Measurements from ENCODE around the gene SLC22A3. TPM values are rescaled to one million over a fixed set of nuclear protein-coding genes. Genes with fewer than 3 reads are reported as not detected.

Gene SLC22A3
- total and polyA plus RNA-seq, 3 donors from 2014 or later, result 5.7 to 10.3 (median 6.9) TPM

DNA sequence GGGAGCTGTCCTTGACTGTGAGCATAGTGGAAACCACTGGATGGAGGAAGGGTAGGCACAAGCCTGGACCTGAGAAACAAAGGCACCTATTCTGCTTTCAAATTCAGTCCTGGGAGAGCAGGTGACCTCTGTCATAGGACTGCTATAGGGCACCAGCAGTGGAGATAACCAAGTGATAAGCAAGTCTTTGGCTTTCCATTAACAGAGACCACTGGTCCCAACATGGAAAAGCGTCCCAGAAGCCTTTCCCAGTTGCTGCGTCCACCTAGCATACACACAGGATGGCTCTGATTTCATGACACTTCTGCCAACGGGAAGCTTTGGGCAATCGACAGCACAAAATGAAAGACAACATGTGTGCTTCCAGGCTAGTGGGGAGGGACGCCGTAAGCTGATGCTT lies 8.9 kb downstream of the SLC22A3 start:
- WGBS, 2 donors, result 85 to 93% methylated on average over 6 of the region's 6 CpGs
- Histone ChIP-seq H3K27me3 (no peaks in the 10 kb centered on the region), H3K4me3 (no peak overlapping the region), H3K27ac (no peak overlapping the region), H3K4me1 (peaks cover 16% of the 10 kb centered on the region), H3K36me3 (ENCODE audit: low read depth, missing control alignments) (no peaks in the 10 kb centered on the region), H3K9me3 (no peaks in the 10 kb centered on the region)
- no peak for DNase-seq
- TF ChIP-seq POLR2A (IDR thresholded peaks at IDR 0.05), result no peak
- TF ChIP-seq, protein P1, sequence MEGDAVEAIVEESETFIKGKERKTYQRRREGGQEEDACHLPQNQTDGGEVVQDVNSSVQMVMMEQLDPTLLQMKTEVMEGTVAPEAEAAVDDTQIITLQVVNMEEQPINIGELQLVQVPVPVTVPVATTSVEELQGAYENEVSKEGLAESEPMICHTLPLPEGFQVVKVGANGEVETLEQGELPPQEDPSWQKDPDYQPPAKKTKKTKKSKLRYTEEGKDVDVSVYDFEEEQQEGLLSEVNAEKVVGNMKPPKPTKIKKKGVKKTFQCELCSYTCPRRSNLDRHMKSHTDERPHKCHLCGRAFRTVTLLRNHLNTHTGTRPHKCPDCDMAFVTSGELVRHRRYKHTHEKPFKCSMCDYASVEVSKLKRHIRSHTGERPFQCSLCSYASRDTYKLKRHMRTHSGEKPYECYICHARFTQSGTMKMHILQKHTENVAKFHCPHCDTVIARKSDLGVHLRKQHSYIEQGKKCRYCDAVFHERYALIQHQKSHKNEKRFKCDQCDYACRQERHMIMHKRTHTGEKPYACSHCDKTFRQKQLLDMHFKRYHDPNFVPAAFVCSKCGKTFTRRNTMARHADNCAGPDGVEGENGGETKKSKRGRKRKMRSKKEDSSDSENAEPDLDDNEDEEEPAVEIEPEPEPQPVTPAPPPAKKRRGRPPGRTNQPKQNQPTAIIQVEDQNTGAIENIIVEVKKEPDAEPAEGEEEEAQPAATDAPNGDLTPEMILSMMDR (IDR thresholded peaks at IDR 0.05), result no peak
- intact Hi-C loops (cut with DNase I; ENCODE audit: low total_unique reads), result loop anchor here (10.0 kb wide), 1 partner anchor 68 kb away; no protein-coding TSS in a partner anchor

DNA sequence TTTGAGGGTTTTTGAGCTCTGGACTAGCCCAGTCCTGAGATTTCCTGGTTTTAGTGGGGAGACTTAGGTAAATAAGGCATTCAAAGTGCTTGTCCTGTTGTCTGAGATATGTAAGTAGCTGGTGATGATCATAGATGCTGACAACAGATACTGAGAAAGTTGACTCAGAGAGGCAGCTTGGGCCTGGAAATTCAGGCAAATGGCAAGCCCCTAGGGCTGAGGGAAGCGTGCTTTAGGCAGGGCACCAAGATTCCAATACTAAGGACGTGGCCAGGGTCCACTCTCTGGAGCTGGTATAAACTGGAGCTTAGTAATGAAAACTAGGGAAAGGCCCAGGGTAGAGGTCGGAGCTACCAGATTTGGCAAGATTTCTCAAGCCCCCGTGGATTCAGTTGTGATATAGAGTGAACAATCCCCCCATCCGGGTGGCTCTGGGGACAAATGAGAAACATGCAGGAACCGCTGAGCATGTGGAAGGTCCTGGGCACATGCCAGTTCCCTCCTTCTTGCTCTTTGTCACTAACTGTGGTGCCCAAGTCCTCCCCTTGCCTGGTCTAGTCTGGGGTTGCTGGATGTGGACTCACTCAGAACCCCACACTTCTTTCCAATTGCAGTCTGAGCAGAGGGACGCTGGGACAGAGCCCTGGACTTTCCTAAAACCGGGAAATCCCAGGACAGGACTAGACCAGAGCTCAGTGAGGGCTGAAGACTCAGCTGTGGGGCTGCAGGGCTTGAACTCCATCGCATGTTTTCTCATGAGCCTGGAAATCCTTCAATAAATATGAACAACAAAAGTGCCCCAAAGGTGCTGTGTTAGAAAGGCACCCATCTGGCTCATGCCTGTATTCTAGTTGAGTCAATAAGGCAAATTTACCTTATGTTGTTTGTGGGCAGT lies 10.3 kb downstream of the SLC22A3 start:
- Histone ChIP-seq H3K27ac (no peak overlapping the region), H3K4me1 (peaks cover 5% of the 10 kb centered on the region), H3K9me3 (no peaks in the 10 kb centered on the region), H3K36me3 (ENCODE audit: low read depth, missing control alignments) (no peaks in the 10 kb centered on the region), H3K27me3 (no peaks in the 10 kb centered on the region), H3K4me3 (no peak overlapping the region)
- intact Hi-C loops (cut with DNase I; ENCODE audit: low total_unique reads), result loop anchor here (10.0 kb wide), 1 partner anchor 66 kb away; no protein-coding TSS in a partner anchor
- no peak for TF ChIP-seq POLR2A (IDR thresholded peaks at IDR 0.05)
- TF ChIP-seq, protein P1 (IDR thresholded peaks at IDR 0.05), result no peak
- WGBS, 2 donors, result 87 to 91% methylated on average over 9 of the region's 9 CpGs
- no peak for DNase-seq

DNA sequence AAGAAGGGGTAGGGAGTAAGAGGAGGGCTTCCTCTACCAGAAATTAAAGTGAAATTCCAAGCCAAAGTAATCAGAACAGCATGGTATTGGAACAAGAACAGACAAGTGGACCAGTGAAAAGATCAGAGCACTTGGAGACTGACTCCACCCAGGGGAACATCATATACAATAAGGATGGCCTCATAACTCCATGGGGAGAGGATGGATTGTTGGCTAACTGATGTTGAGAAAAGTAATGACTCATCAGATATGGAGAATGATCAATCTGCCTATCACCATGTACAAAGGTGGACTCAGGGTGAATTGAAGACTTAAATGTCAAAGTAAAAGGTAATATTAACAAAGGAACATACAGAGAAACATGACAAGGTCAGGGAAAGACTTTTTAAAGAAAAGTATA lies 12.8 kb downstream of the SLC22A3 start:
- Histone ChIP-seq H3K4me1 (no peaks in the 10 kb centered on the region), H3K4me3 (no peak overlapping the region), H3K9me3 (no peaks in the 10 kb centered on the region), H3K27me3 (no peaks in the 10 kb centered on the region), H3K36me3 (ENCODE audit: low read depth, missing control alignments) (no peaks in the 10 kb centered on the region), H3K27ac (no peak overlapping the region)
- TF ChIP-seq, protein P1 (IDR thresholded peaks at IDR 0.05), result no peak
- TF ChIP-seq POLR2A (IDR thresholded peaks at IDR 0.05), result no peak
- intact Hi-C loops (cut with DNase I; ENCODE audit: low total_unique reads), result no loop called here
- DNase-seq, result no peak

DNA sequence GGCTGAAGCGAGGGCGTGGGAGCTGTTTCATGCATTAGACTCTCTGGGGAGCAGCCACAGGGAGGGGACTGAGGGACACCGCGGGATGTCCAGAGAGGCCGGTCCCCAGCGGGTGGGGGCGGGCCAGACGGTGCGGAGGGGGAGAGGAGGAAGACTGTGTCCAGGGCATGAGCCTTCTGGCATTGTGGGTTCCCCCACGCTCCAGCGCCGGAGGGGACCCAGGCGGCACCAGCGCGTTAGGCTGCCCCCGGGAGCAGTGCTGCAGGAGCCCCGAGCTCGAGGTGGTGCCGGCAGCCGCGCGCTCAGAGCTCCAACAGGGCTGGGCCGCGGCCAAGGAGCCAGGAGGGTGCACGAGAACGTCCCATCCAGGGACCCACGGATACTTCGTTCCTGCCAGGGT lies 14.4 kb downstream of the SLC22A3 start:
- Histone ChIP-seq H3K4me1 (no peaks in the 10 kb centered on the region), H3K9me3 (no peaks in the 10 kb centered on the region), H3K36me3 (ENCODE audit: low read depth, missing control alignments) (no peaks in the 10 kb centered on the region), H3K4me3 (peak overlapping the region in 1 of 2 donors; percentile 27), H3K27me3 (no peaks in the 10 kb centered on the region), H3K27ac (no peak overlapping the region)
- DNase-seq, result no peak
- 62 to 66% methylated on average over 5 to 27 of the region's 28 CpGs for WGBS, 2 donors
- TF ChIP-seq POLR2A (IDR thresholded peaks at IDR 0.05), result no peak
- TF ChIP-seq, protein P1 (IDR thresholded peaks at IDR 0.05), result no peak
- intact Hi-C loops (cut with DNase I; ENCODE audit: low total_unique reads), result no loop called here

Measured in testis (tissue), 3 donors.